Glomerular visceral epithelial cell (primary cell): ENCODE measurements around the gene AHRR.
"Not testable (repeated sequence)": the region's sequence is repeated elsewhere in the genome, so short reads cannot be mapped to it uniquely, and the experiment has no call there.

Experiments used
- DNase-seq: peaks from one replicate; pipeline ENCODE4 v3.0.0-alpha.2; 2016; ENCODE audit errors: extremely low spot score

AHRR gene

DNA sequence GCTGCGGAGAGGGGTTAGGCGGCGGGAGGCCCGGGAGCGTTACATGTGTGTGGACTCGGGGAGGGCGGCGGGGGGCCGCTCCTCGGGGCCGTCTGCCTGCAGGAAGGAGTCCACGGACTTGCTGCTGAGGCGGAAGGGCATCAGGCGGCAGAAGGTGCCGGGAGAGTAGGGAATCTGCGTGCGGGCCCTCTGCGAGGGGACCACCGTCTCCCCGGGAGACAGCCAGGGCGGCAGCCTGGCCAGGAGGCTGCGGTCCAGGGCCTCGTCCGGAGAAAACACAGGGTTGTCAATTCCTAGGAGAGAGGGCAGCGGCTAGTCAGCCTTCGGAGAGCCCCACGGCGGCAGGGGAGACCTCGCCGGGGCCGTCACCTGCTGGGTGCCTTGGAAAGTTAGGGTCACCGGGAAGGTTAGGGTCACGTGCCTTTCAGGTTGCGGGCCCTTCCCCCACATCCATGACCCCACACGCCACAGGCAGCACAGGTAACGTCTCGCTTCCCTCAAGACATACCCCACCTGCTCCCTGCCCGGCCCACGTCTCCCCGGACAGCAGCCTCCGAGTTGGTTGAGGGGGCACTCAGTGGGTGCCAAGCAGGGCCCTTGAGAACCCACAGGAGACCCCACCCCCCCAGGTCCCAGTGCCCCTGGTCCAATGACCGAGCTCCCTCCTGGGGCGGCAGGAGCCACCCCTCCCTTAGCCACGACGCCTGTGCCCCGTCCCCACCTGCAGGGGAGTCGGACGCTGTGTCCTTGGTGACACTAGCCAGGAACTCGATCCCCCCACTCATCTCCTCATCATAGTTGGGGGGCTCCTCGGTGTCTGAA is 153.5 kb downstream of the AHRR start:
- DNase-seq = no peak

DNA sequence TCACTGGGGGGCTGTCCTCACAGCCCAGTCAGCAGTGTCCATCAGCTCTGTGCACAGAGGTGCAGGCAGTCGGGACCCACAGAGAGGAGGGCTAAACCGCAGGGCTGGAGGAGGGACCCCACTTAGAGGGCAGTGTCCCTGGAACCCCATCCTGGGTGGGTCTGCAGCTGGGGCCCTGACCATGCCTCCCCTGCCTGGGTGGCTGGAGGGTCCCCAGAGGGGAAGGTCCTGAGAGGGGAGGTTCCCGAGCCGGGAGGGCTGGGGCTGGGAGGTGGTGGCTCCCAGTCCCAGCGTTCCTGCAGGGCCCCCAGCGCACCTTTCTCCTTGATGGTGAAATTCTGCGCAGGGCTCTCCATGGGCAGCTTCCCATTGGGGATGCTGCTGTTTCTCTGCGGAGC is 154.2 kb downstream of the AHRR start:
- DNase-seq = no peak

DNA sequence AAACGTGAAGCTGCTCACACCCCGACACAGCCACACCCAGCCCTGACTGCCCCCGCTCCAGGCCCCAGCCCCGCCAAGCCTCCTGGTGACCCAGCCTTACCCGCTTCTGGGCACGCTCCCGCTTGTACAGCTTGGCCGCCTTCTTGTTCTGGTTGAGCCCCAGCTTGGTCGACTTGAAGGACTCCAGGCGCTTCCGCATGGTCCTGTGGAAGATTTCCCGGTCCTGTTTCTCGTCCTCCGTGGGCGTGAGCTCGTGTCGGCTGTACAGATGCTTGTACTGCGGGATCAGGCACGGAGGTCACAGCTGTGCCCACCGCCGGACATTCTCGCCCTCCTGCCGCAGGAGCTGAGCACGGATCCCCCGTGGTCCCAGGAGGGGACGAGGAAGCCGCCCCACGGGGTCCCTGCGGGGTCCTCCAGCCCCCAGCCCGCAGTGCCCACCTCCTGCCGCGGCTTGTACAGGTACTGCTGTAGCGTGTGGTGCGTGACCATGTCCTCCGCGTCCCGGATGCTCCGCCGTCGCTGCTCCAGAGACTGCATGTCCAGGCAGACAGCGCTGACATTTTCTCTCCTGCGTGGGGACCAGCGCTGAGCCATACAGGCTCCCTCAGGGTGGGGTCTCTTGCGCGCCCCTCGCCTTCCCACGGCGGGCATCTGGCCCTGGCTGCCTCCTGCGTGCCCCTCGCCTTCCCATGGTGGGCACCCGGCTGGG is 154.7 kb downstream of the AHRR start:
- DNase-seq = no peak

DNA sequence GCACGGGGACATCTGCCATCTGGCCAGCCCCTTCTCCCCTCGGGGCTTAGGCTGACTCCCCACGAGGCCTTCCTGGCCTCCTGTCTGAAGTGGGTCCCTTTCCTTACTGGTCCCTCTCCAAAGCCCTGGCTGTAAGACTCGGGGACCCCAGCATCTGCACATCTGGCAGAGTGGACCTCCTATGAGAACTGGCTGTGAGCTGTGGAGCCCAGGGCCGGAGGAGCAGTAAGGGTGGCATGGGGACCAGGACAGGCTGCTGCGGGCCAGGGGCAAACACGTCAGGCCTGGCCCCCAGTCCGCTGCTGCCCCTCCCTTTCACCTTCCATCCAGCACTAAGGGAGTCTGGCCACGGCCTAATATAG is 155.3 kb downstream of the AHRR start:
- no peak for DNase-seq

DNA sequence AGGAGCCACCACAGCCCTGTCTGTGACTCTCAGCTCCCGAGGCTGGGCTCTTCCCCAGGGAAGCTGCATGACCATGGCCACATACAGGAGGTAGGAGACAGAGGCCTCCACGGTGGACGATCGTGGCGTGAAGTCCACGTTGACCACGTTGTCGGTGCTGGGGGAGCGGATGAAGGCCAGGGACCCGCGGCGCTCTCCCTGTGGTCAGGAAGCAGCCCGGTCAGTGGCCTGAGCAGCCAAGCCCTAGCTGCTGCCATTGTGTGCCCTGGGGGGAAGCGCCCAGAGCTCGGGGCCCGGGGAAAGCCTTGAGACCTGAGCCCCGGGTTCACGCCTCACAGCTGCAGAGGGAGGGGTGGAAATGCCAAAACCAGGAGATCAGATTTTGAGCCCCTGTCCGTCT is 155.7 kb downstream of the AHRR start:
- DNase-seq = no peak

DNA sequence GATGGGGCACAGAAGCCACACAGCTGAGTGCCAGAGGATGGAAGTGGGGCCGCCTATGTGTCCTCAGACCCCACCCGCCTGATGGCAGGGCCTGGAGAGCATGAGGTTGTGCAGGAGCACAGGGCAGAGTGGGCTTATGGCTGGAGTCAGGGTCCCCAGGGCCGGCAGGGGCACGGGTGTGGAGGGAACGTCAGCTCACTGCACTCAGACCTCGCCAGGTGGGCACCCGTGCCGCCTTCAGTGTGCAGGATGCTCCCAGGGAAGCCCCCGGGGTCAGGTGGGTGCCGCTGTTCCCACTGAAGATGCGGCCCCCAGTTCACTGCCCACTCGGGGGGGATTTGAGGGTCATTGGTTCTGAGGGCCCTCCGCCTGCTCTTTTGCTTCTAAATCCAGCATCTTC is 156.4 kb downstream of the AHRR start:
- DNase-seq = no peak

DNA sequence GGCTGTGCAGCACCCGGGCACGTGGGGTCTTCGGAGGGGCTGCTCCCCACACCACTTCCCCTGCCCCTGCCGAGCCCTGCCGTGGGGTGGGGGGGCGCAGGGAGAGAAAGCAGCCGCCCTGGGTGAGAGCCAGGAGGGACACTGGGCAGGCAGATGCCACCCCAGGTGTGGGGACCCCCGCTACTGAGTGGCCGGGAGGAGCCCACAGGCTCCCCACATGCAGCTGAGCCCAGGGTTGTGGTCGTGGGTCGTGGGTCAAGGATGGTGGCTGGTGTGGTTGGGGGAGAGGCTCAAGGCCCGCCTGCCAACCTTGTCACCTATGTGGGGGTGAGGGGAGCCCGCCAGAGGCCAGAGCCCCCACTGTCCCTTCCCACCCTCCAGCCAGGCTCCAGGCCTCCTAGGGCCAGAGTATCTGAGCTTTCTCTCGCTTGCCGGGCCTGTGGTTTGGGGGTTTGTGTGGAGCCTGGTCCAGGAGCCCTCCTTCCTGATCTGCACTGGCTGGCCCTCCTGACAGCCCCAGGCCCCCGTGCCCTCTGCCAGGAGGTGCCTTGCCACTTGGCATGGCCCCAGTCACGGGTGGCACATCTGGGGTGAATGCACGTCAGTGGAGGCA is 157.0 kb downstream of the AHRR start:
- no peak for DNase-seq

DNA sequence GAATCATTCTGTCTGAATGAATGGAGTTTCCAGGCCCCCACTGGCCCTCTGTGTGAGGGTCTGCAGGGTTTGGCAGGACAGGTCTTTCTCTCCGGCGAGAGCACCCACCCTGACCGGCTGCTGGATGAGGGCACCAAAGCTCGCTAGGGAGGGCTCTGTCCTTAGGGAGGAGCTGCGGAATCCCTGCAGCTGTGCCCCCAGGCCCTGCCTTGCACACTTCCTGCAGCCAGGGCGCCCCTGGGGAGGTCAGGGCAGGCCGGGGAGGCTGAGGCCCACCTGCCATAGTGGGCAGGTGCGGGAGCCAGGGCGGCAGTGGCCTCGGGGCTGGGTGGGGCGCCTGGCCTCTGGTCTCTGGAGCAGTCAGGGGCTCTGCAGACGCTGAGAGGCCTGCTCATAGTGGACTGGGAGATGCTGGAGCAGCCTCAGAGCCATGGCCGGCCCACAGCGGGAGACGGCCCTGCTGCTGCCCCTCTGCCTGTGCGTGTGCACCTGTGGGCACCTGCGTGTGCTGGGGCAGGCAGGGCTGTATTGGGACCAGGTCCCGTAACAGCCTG is 157.5 kb downstream of the AHRR start:
- no peak for DNase-seq

DNA sequence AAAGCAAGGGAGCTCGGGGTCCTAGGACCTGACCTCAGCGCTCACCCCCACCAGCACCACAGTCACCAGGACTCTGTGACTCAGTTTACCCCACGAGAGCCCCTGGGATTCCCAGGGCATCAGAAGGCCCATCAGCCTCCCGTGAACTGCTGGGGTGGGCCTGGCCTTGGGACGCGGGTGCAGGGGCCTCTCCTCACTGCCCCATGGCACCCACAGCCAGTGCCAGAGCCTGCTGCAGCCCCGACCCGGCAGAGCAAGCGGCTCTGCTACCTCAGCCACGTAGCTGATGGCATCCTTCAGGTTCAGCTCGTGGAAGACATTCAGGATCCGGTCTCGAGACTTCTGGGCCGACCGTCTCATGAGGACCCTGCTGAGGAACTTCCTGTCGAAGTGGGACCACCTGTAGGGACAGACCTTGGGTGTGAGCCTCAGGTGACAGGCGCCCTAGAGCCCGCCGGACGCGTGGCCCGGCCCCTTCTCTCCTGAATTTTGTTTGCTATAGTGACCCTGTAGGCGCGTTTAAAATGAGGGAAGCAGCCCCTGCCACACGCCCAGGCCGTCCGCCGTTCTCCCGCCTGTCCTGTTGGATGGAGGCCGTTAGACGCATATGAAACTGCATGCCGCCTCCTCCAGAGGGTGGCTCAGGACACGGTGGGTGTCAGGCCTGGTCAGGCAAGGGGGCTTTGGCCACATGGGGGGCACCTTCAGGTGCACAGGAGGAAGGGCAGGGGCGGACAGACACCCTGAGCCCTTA is 158.2 kb downstream of the AHRR start:
- no peak for DNase-seq

DNA sequence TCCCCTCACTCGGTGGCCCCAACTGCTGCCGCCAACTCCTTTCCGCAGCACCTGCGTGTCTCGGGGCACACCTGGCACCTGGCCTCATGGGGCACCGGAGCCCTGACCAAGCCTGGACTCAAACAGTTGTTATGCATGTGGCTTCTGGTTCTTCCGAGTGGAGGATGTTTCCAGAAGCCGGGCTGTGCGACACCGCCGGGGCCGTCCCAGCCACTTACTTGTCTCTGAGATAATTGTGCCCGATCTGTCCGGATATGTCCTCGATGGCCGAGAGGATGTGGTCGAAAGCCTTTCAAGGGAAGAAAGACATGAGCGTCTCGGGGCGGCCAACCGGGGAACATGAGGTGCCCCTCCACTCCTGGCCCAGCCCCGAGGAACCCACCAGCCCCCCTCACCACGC is 159.8 kb downstream of the AHRR start:
- DNase-seq = no peak

DNA sequence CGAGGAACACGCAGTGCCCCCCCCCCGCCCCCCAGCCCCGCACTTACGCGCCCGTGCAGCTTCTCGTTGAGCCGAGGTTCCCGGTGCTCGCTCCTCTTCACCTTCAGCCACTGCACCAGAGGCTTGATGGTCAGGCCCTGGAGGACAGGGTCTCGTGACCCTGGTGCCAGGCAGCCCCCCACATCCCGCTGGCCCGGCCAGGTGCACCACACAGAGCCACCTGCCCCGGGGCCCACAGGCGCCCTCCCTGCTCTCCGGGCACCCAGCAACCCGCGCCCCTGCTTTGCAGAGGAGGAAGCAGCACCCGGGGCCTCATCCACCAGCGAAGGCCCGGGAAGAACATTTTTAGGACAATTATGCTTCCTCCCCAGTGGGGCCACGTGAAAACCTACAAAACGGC is 160.5 kb downstream of the AHRR start:
- no peak for DNase-seq

DNA sequence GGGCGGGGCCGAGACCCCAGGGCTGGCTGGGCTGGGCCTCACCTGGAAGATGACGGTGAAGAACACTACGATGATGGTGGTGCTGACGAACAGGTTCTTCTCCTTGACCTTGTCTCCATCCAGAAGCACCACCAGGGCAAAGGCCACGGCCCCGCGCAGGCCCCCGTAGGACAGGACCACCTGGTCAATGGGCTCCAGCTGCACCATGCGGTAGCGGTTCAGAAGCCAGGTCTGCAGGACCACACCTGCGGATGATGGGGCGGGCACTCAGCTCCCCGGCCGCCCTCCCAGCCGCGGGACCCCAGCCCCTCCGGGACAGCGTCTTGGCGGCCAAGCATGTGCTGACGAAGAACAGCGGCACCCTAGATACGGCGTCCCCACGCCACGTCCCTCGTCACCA is 161.0 kb downstream of the AHRR start:
- no peak for DNase-seq

DNA sequence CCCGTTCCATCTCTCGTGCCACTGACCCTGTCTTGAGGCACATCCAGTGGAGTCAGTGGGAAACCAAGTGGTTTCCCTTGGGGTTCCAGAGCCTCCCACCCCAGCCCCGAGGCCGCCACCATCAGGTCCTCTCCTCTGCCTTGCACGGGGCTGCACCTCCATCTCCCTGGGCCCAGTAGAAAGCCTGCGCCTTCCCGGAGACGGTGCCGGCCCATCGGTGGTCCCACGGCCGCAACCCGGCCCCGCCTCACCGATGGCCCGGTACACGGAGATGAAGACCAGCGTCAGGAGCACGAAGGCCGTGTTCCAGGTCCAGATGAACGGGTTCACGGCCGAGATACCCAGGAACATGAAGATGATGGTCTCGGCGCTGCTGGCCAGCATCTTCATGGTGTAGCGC is 161.5 kb downstream of the AHRR start:
- no peak for DNase-seq

DNA sequence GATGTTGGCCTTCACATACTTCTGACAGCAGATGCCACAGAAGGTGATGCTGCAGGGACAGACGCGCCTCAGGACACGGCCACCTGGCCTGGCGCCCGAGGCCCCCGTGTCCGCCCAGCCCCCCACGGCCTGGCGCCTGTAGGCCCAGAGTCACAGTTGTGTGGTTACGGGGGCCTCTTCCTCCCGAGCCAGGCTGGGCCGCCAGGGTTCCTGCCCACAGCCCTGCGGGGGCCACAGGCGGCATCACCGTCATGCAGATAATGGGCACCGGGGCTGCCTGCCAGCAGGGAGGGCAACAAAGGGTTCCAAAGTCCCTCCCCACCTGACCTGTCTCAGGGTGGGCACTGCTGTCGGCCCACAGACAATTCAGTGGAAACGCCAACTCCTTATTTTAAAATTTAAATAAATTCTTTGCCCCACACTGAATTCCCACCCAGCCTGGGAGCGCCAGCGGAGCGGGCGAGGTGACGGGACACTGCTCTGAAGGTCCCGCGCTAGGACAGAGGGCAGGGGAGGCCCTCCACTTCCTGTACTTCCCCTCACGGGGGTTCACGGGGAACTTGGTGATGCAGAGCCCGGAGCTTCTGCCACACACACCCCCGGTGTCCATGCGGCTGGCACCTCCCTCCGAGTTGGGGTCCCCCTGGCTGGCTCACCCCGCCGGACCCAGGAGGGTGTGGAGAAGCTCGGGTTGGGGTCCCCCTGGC is 162.1 kb downstream of the AHRR start:
- DNase-seq = no peak

DNA sequence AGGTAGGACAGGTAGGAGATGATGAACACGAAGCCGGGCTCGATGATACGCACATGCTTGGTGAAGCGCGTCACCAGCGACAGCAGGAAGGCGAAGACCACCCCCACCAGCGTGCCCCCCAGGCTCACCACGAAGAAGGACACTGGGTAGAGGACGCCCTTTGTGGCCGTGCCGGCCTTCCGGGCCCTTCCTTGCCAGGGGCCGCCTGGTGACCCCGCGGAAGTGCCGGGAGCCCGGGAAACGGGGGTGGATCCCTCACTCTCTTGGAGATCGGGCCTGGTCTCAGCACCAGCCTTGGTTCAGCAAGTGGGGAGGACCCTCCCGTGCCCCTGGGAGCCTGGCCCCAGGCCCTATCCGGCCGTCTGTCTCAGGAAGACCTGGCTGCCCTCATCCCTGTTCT is 163.0 kb downstream of the AHRR start:
- DNase-seq = no peak

DNA sequence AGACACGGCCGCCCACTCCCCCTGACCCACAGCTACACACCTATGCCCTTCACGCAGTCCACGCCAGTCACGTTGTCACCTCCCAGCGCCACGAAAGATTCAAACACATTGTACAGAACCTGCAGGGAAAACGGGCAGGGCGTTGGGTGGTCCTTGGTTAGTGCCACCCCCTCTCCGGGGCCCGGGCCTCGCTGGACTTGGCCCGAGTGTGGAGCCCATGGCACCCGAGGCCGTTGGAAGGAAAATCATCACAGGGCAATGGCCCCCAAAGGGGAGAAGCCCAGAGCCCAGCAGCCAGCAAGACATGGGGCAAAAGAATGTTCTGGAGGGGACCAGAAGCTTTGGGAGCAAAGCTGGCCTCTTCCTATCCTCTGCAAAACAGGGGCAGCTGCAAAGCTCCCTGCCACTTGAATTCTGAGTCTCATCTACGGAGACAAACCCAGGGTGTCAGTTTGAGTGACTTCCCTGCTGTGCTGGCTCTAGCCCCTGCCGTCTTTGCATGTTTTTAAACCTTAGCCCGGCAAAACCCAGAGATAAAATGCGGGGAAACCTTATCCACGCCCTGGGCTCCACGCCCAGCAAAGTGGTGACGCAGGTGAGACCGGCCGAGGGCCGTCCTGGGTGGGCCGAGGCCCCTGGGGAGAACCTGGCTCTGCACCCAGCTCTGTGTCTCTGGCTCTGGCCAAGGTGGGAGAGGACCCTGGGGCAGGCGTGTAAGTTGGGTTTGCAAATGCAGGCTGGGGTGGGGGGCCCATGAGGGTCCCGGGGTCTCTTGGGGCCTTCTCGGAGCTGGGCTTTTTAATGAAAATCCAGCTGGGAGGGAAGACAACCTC is 163.8 kb downstream of the AHRR start:
- DNase-seq = no peak

DNA sequence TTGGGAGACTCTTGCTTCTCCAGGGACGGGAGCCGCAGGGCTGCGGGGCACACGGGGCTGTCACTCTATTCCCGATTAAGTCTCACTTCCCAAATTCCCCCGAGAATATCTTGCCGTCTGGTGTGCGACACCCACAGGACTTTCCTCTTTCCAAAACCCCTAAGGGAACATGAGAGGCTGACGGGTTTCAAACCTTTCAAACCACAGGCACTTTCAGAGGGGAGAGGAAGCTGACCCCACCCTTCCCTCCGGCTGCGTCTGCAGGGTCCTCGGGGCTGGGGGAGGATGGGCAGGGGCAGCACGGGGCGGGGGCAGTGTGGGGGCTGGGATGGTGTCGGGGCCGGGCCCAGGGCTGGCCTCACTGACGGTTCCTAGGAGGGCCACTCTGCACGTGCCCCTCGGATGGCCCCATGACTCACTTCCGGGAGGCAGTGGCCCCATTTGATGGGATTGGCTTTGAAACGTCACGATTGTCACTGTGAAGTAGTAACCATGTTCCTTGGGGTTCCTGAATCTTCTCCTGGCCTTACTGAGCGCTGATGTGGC is 164.5 kb downstream of the AHRR start:
- no peak for DNase-seq

DNA sequence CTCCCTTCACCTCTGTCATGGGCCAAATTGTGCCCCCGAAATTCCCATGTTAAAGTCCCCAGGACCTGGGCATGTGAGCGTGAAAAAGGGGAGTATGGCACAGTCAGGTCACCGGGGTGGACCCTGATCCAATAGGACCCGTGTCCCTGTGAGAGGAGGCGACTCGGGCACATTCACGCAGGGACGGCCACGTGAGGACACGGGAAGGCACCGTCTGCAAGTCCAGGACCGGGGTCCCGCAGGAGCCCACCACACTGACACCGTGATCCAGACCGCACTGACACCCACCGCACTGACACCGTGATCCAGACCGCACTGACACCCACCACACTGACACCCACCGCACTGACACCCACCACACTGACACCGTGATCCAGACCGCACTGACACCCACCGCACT is 165.1 kb downstream of the AHRR start:
- not testable (repeated sequence) for DNase-seq
